A549 treated with AZD9567 at 1 μM for 4 hours (cell line): ENCODE measurements around the gene DEF6. TPM values are rescaled to one million over a fixed set of nuclear protein-coding genes. Genes with fewer than 3 reads are reported as not detected.

Experiments
- total RNA-seq: library from RNA; stranded (reverse); fragments of 200-300 nt; extraction: Qiagen RNA extraction; gene quantifications from 5 replicates; pipeline ENCODE4 v1.2.3, GENCODE V29; 2022; ENCODE audit not compliant: insufficient read depth

DEF6 gene, protein sequence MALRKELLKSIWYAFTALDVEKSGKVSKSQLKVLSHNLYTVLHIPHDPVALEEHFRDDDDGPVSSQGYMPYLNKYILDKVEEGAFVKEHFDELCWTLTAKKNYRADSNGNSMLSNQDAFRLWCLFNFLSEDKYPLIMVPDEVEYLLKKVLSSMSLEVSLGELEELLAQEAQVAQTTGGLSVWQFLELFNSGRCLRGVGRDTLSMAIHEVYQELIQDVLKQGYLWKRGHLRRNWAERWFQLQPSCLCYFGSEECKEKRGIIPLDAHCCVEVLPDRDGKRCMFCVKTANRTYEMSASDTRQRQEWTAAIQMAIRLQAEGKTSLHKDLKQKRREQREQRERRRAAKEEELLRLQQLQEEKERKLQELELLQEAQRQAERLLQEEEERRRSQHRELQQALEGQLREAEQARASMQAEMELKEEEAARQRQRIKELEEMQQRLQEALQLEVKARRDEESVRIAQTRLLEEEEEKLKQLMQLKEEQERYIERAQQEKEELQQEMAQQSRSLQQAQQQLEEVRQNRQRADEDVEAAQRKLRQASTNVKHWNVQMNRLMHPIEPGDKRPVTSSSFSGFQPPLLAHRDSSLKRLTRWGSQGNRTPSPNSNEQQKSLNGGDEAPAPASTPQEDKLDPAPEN
- 0.08 to 0.20 TPM (median 0.09 TPM) in 4 of 5 replicates, not detected in the other for total RNA-seq

DNA sequence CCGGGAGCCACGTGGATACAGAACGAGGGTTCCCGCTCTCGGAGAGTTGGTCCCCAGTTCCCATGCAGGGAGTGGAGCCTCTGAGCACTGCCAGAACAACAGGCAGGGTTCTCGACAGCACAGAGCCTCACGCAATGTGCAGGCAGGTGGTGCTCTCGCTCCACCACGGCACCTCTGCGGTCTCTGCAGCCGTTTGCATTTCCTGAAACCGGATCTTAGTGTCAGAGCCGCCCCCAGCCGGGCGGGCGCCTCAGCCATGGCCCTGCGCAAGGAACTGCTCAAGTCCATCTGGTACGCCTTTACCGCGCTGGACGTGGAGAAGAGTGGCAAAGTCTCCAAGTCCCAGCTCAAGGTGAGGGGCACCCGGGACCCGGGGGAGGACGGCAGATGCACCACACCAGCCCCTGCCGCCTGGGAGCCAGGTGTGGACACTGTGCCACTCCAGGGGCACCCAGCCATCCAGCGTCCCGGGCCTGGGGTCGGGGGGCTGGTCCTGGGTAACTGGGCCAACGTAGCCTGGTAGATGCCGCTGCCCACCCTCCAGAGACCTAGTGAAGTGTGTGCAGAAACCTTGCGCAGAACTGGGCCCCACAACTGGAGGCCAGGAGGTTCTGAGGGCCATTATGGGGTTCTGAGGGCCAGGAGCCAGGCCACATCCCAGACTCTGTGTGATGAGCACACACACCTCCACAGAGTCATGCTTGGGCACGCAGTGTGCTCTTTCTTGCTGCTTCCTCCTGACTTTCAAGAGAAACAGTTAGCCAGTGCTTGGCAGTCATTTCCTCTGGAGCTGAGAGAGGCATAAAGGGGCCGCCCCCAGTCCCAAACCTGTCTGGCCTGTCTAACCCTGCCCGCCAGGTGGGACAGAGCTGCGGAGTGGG is at the start of gene DEF6:
Gene DEF6, plus strand, starts transcription at position 218 of the 881 bp plus-strand sequence. Its CDS starts 39 bp downstream, at position 257.

DNA sequence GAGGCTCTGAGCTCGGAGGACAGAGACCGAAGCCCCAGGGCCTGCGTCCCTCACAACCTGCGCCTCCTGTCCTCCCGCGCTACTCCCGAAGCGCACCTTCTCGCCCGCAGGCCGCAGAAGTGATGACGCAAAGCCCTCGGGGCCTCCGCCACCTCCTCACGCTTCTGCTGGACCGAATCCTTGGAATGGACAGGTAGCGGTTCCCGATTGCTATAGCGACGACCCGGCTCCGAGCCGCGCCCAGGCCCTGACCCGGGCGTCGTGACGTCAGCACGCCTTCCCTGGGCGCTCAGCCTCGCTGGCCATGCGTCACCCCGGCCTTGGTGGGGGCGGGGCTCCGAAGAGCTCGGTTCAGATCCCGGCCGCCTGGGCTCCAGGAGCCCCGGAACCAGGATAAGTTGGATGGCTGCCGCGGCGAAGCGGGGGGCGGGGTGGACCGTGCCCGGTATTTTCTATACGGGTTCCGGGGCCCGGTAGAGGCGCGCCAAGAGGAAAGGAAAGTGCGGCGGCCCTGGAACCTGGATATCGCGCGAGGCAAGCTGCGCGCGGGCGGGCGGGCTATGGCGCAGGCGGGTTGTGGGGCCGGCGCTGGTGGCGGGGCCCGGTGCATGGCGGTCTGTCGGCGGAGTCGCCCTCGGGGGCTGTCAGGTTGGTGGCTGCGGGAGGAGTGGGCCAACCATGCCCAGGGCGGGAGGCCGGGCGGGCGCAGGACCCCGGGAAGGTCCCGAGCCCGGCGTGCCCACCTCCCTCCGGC is 38.2 kb upstream of the DEF6 start, which contains the start of gene ZNF76:
Gene ZNF76, plus strand, starts transcription at position 542 of the 754 bp plus-strand sequence. CDS start 21,417 bp downstream, outside the sequence.

DNA sequence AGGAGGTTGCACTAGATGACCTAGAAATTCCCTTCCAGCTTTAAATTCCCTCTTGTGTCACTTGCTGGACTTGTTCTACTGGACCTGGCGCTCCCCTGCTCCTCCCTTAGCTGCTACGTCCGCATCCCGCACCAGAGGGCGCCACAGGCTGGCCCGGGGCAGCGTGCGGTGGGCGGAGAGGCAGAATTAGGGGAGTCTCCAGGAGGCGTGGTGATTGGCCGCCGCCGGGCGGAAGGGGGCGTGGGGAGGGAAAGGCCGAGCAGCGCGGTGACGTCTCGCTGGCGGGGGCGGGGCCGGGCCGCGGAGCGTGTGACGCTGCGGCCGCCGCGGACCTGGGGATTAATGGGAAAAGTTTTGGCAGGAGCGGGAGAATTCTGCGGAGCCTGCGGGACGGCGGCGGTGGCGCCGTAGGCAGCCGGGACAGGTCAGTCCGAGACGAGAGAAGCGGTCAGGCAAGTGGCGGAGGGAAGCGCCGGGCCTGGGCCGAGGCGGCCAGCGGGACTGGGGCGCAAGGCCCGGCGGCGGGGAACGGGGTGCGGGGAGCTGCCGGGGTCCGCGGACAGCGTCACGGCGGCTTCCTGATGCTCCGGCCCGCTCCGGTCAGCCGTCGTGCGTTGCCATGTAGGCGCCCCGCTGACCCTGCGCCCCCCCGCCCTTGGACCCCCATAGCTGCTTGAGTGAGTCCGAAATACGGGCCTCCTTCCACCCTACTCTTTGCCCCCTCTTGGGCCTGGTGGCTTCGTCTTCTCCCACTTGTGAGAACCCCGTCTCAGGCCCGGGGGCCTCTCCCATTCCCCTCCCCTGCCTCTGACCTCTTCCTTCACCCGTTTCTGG is 44.9 kb downstream of the DEF6 start, which contains the start of gene PPARD:
Gene PPARD, plus strand, starts transcription at position 301 of the 834 bp plus-strand sequence. CDS start 68,530 bp downstream, outside the sequence.

Other genes starting within 250 kb of the DEF6 start
- gene TCP11, start 156.5 kb upstream of the DEF6 start, total RNA-seq = not detected in 5 replicates
- gene SCUBE3, start 83.9 kb upstream of the DEF6 start, total RNA-seq = 0.01 to 0.05 TPM (median 0.03 TPM) in 4 of 5 replicates, not detected in the other
- 10.6 to 13.4 TPM (median 10.8 TPM) in 5 replicates for gene ZNF76, start 38.1 kb upstream of the DEF6 start, total RNA-seq
- gene PPARD, start 44.7 kb downstream of the DEF6 start, total RNA-seq = 5.0 to 7.1 TPM (median 6.4 TPM) in 5 replicates
- 3.9 to 4.4 TPM (median 4.3 TPM) in 5 replicates for gene FANCE, start 154.5 kb downstream of the DEF6 start, total RNA-seq
- 1,407 to 1,588 TPM (median 1,574 TPM) in 5 replicates for gene RPL10A, start 170.6 kb downstream of the DEF6 start, total RNA-seq
- 3.5 to 7.6 TPM (median 7.1 TPM) in 5 replicates for gene TEAD3, start 199.3 kb downstream of the DEF6 start, total RNA-seq
- gene TULP1, start 215.1 kb downstream of the DEF6 start, total RNA-seq = not detected in 5 replicates